ENCODE results near the gene LIMS2.

DNA sequence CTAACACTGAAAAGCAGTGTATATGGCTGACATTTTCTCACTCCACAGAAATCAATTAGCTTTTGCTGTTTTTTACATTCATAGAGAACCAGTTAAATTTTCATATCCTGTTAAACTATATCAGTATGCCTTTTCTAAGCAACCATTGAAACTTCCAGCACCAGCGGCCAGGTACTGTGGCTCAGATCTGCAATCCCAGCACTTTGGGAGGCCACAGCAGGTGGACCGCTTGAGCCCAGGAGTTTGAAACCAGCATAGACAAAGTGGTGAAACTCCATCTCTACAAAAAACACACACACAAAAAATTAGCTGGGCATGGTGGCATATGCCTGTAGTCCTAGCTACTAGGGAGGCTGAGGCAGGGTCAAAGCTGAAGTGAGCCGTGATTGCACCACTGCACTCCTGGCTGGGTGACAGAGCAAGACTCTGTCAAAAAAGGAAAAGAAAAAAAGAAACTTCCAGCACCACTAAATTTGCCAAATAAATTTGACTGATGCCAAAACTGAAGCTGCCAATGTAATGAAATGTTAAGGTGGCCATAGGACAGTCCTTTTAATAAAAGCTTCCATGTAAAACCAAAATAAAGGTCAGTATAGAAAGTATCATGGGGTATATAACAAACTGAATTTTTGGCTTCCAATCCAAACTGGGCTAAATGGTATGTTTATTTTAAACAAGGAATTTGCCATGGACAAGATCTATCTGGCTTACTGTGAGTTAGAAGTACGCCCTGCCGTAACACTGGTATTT, 29.5 kb upstream of the LIMS2 start:
- TF ChIP-seq, protein P1, sequence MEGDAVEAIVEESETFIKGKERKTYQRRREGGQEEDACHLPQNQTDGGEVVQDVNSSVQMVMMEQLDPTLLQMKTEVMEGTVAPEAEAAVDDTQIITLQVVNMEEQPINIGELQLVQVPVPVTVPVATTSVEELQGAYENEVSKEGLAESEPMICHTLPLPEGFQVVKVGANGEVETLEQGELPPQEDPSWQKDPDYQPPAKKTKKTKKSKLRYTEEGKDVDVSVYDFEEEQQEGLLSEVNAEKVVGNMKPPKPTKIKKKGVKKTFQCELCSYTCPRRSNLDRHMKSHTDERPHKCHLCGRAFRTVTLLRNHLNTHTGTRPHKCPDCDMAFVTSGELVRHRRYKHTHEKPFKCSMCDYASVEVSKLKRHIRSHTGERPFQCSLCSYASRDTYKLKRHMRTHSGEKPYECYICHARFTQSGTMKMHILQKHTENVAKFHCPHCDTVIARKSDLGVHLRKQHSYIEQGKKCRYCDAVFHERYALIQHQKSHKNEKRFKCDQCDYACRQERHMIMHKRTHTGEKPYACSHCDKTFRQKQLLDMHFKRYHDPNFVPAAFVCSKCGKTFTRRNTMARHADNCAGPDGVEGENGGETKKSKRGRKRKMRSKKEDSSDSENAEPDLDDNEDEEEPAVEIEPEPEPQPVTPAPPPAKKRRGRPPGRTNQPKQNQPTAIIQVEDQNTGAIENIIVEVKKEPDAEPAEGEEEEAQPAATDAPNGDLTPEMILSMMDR (conservative IDR thresholded peaks at IDR 0.05), result no peak
- TF ChIP-seq ZFX (IDR thresholded peaks at IDR 0.05), result no peak
